NCI-H2029 treated with DMSO at 0.1 percent for 48 hours (cell line): Measurements from ENCODE around the gene DSC3.
"Not testable (repeated sequence)": the region's sequence is repeated elsewhere in the genome, so short reads cannot be mapped to it uniquely, and the experiment has no call there.

Experiments used
- DNase-seq: peaks from one replicate; lab custom pipeline; 2025; lab: John Stamatoyannopoulos, UW

DSC3 gene

GRCh38 chr18:31041271-31042083 is 1.1 kb downstream of the DSC3 start:
- DNase-seq = no peak

DNA sequence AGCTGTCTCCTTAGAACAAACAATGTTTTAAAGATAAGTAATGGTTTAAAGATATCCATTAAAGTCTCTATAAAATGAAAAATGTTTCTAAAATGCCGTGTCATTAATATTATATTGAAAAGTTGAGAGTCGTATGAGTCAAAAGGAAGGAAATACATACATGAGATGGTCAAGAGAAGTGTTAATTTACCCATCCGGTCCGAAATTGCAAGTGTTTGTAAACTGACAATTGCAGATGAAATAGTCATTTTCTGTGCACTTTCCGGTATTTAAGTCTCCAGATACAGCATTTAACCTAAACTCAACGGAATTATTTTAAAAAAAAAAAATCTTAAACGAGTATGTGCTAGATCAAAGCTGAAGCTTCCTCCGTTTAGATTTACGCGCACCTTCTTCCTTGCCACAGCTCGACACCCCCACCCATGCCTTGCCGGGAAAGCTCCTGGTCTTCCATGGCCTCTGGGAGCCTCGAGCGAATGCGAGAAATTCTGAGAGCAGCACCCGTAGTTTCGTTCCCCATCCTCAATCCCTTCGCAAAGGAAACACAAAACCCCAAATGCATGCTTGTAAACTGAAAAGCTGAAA is 1.8 kb downstream of the DSC3 start:
- no peak for DNase-seq

DNA sequence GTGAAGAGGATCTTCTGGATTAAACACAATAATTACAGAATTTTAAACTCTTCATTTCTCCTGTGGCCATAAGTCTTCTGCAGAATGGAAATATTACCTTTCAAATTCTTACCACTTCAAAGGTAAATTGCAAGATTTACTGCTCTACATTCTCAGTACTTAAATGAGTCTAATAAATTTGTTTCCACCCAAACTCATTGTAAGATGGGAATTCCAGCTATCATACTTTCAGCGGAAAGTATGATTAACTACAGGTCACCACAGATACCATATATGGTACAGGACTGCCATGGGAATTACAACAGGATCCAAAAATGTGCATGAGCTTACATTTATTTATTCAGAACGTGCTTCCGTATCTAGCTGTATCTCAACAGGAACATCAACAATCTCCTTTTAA is 3.1 kb downstream of the DSC3 start:
- DNase-seq = no peak

DNA sequence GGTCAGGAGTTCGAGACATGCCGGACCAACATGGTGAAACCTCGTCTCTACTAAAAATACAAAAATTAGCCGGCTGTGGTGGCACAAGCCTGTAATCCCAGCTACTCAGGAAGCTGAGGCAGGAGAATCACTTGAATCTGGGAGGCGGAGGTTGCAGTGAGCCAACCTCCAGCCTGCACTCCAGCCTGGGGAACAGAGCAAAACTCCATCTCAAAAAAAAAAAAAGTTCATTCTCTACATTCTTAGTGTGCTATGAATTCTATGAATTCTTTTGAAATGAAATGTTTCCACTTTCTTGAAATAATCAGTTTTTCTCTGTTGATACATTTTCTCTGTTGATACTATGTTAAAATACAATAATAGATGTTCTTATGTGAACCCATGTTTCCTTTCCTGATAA is 4.9 kb downstream of the DSC3 start:
- DNase-seq = not testable (repeated sequence)

DNA sequence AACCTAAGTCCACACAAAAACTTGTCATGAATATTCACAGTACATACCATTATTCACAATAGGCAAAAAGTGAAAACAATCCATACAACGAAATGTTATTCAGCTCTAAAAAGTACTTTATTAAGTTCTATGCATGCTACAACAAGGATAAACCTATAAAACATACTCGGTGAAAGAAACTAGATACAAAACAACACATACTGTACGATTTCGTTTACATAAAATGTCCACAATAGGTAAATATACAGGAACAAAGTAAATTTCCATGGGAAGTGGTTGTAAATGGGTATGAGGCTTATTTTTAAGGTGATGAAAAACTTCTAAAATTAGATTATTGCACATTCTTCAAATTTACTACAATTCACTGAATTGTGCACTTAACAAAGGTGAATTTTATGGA is 8.0 kb downstream of the DSC3 start:
- no peak for DNase-seq

- DNase-seq = no peak
Measured at GRCh38 chr18:31030574-31031278, 11.8 kb downstream of the DSC3 start.

GRCh38 chr18:31015715-31016434 is 26.7 kb downstream of the DSC3 start:
- no peak for DNase-seq

GRCh38 chr18:31011455-31011854 is 31.1 kb downstream of the DSC3 start:
- not testable (repeated sequence) for DNase-seq

- no peak for DNase-seq
Measured at GRCh38 chr18:31010601-31011000, 31.9 kb downstream of the DSC3 start.

DNA sequence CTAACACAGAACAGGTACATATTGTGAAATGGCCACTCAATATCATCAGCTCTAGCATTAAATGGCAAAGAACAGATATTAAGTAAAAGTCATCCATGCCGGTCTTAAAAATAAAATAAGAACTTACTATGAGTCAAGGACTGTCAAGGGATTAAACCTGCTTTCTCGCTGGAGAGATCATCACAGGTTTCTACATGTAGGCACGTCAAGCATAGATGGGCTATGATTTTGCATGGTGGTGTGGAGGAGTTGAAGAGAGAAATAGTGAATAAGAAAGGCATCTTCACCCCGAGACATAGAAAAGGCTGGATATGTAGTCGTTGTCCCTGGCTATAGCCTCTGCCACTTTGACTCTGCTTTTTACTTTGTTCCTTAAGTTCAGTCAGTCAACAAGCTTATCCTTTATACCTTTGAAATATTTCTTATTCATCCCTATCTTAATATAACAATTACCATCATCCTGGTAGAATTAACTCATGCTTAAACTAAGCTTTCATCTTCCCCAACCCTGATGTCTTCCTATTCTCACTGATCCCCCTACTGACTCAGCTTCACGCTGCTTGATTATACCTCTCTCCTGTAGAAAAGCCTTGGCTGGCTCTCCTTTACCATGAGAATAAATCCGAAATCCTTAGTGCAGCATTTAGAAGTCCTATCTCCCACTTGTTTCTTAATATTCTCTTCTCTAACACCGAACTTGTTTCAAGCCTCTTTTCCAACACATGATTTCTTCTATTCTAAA is 42.5 kb downstream of the DSC3 start:
- no peak for DNase-seq

DNA sequence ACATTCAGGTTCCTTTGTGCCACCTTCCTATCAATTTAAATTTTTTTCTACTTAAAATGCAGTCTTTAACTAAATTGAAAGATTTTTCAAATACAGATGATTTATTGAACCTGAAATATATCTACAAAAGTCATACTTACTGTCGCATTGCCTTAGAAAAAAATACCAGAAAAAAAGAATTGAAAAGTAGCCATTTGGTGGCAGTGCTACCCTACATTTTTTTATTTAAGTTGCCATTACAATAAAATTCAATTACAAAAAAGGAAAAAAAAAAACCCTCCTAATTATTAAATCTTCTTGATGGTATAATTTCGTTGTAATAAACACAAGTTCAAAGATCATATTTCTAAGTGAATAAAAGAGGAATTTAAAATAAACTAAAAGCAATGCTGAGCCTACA is 43.4 kb downstream of the DSC3 start:
- no peak for DNase-seq

- DNase-seq = no peak
Measured at GRCh38 chr18:30997223-30997622, 45.3 kb downstream of the DSC3 start.

DNA sequence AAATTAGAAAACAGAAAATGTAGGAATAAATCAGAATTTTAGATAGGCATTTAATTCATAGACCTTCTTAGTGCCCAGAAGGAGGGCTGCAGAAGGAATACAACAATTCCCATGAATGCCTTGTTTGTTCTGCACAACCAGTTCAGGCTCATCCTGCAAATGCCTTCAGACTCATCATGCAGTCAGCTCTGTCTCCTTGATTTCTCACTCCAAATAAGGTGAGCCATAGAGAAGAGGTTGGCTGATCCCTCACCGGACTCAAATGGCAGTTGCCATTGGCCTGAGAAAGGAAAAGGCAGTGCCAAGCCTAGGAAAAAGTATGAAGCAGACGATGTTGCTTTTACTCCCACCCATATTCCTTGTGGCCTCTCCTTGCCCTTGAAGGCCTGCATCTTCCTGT is 50.3 kb downstream of the DSC3 start:
- DNase-seq = no peak

DNA sequence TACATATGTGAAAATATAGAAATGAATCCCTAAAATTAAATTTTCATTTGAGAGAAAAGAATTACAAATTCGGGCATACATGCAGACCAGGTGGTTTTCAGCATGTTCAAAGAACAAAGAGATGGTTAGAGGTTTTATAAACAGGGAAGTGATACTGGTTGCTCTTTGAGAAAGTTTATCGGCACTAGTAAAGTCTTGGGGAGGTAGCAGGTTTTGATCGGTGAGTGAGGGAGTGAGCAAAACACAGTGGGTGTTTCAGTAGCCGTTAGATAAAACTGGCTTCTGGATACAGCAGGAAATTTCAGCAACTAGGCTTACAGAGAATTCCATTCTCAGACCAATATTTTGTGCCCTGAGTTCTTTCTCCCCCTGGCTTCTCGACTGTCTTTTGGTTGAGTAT is 51.1 kb downstream of the DSC3 start:
- no peak for DNase-seq

DNA sequence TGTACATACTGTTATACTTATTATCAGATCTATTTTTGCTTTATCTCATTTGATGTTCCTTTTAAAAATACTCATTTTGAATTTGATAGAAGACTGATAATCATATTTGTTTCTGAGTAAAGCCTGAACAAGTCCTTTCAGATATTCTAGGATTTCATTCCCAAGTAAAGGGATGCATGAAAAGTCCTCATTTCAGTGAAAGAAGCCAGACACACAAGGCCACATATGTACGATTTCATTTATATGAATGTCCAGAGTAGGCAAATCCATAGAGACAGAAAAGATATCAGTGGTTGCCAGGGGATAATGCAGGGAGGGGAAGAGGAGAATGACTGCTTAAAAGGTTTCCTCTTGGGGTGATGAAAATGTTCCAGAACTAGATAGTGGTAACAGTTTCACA is 53.4 kb downstream of the DSC3 start:
- no peak for DNase-seq

DNA sequence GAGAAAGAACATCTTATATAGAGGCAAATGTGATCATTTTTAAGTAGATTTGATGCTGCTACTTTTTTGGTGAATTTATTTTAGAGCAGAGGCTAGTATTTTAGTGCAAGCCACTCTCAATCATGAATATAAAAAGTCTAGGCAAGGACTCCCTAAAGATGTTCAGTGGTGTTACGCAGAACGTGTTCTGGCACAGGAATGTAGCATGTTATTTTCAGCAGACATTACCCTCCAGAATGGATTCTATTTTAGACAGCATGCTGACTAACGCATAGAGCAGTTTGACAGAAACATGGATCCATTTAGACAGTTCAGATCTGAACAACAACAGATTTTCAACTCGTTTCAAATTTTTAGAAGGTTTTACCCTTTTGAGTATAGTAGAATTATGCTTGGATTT is 54.1 kb downstream of the DSC3 start:
- DNase-seq = no peak

GRCh38 chr18:30987467-30988241 is 54.9 kb downstream of the DSC3 start:
- DNase-seq = no peak

- DNase-seq = no peak
Measured at GRCh38 chr18:30985753-30986152, 56.8 kb downstream of the DSC3 start.

DNA sequence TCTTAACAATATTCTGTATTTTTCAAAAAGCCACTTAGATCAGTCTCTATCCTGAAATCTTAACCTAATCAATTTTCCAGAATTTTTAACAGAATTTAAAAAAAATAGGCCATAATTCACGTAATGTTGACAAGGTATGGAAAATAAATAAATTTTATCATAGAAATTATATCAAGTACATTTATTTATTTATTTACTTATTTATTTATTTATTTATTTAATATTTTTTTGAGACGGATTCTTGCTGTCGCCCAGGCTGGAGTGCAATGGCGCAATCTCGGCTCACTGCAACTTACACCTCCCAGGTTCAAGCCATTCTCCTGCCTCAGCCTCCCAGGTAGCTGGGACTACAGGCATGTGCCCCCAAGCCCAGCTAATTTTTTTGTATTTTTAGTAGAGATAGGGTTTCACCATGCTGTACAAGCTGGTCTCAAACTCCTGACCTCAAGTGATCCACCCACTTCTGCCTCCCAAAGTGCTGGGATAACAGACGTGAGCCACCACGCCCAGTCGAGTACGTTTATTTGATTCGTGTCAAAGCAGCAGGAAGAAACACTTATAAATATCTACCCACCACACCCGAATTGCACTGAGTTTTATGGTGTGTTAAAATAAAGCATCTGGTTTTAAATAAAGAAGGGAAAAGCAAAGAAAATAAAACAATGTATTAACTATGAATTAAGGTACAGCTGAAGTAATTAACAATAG is 60.1 kb downstream of the DSC3 start:
- no peak for DNase-seq

GRCh38 chr18:30978091-30978490 is 64.5 kb downstream of the DSC3 start:
- DNase-seq = not testable (repeated sequence)
